ENCODE results near the gene MEGF6. TPM values are rescaled to one million over a fixed set of nuclear protein-coding genes. Genes with fewer than 3 reads are reported as not detected.

Gene MEGF6
- polyA plus RNA-seq, 2 donors, result 11.8 to 23.7 TPM

DNA sequence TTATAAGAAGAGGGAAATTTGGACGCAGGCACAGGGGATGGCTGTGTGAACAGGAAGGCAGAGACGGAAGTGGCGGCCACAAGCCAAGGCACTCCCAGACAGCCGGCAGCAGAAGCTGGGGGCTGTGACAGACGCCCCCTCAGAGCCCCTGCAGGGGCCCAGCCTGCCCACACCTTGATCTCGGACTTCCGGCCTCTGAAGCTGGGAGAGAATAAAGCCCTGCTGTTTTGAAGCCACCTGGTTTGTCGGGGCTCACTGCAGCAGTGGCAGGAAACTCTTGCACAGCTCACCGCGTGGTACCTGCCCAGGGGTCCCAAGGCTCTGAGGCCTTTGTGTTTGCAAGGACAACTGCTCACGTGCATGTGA, 13.7 kb downstream of the MEGF6 start:
- H3K36me3 ChIP-seq (ENCODE audit: control insufficient read depth in 2 of 2, insufficient read depth in 2 of 2, low read length in 1 of 2), result no peaks in the 10 kb centered on the region
- no peak overlapping the region for H3K27ac ChIP-seq (ENCODE audit: low read depth in 2 of 2, low read length in 1 of 2)
- no peaks in the 10 kb centered on the region for H3K27me3 ChIP-seq (ENCODE audit: control insufficient read depth in 1 of 2, insufficient read depth in 2 of 2, low read length in 2 of 2)
- 55% methylated on average over 11 of the region's 11 CpGs for WGBS, 2 donors
- H3K4me1 ChIP-seq (ENCODE audit: control insufficient read depth in 2 of 2, insufficient read depth in 2 of 2, low read length in 1 of 2), result peaks cover 0 to 10% of the 10 kb centered on the region in 2 donors
- no peaks in the 10 kb centered on the region for H3K9me3 ChIP-seq (ENCODE audit: control insufficient read depth in 2 of 2, insufficient read depth in 1 of 2, low read depth in 1 of 2, low read length in 1 of 2)
- no peak overlapping the region for H3K4me3 ChIP-seq (ENCODE audit: low read depth in 1 of 2, low read length in 2 of 2)

DNA sequence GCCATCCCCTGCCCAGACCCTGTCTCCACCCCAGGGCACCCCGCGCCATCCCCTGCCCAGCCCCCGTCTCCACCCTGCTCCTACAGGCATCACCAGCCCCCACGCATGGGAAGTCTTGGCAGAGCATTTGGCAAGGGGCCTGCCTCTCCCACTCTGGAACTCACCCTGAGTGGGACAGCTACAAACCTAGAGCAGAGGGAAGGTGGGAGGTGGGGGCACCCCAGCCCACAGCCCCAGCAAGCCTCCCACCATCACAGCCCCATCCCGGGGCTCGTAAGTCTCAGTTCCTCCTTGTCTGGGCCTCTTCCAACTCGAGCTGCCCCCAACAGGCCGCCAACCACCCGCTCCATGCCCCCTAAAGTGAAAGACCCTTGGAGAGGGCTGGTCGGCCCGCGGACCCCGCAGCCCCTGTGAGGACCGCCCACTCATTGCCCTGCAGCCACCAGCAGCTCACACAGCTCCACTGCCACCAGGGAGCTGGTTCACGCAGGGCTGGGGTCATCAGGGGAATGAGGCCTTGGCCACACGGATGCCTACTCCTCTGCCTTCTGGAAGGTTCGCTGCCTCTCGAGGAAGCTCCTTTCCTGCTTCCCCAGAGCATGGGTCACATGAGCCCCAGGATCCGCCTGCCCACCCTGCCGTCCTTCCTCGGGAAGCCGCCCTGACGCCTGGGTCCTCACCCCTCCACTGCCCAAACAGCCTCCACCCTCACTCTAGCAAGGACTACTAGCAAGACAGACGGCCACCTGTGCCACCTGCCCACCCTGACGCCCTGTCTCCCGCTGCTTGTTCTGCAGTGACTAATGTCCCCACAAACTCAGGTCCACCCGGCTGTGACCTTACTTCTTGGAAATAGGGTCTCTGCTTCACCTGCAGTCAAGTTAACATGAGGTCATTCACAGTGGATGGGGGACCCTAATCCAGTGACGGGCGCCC, 14.4 kb downstream of the MEGF6 start:
- H3K27ac ChIP-seq (ENCODE audit: low read depth in 2 of 2, low read length in 1 of 2), result no peak overlapping the region
- WGBS, 2 donors, result 75 to 83% methylated on average over 29 of the region's 29 CpGs
- H3K4me3 ChIP-seq (ENCODE audit: low read depth in 1 of 2, low read length in 2 of 2), result no peak overlapping the region
- H3K4me1 ChIP-seq (ENCODE audit: control insufficient read depth in 2 of 2, insufficient read depth in 2 of 2, low read length in 1 of 2), result peaks cover 0 to 12% of the 10 kb centered on the region in 2 donors
- no peaks in the 10 kb centered on the region for H3K27me3 ChIP-seq (ENCODE audit: control insufficient read depth in 1 of 2, insufficient read depth in 2 of 2, low read length in 2 of 2)
- no peaks in the 10 kb centered on the region for H3K36me3 ChIP-seq (ENCODE audit: control insufficient read depth in 2 of 2, insufficient read depth in 2 of 2, low read length in 1 of 2)
- no peaks in the 10 kb centered on the region for H3K9me3 ChIP-seq (ENCODE audit: control insufficient read depth in 2 of 2, insufficient read depth in 1 of 2, low read depth in 1 of 2, low read length in 1 of 2)

DNA sequence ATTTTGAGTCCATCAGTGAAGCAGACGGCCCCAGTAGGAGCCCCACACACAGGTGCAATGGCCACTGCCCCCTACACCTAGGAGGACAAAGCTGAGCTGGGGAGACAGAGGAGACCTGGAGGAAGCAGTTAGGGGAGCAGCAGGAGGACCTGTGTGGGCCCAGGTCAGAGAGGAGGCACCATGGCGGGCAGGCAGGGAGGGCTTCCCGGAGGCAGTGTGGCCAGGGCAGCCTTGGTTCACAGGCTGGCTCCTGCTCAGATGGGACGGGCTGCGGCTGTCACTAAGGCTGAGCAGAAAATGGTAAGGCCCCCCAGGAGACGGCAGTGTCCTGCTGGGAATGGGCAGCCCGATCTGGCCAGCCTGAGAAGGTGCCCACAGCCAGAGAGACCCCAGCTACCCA, 15.4 kb downstream of the MEGF6 start:
- 91 to 92% methylated on average over 6 to 7 of the region's 7 CpGs for WGBS, 2 donors
- Histone ChIP-seq H3K27ac (ENCODE audit: low read depth in 2 of 2, low read length in 1 of 2) (no peak overlapping the region), H3K27me3 (ENCODE audit: control insufficient read depth in 1 of 2, insufficient read depth in 2 of 2, low read length in 2 of 2) (no peaks in the 10 kb centered on the region), H3K4me1 (ENCODE audit: control insufficient read depth in 2 of 2, insufficient read depth in 2 of 2, low read length in 1 of 2) (peaks cover 0 to 12% of the 10 kb centered on the region in 2 donors), H3K36me3 (ENCODE audit: control insufficient read depth in 2 of 2, insufficient read depth in 2 of 2, low read length in 1 of 2) (no peaks in the 10 kb centered on the region), H3K9me3 (ENCODE audit: control insufficient read depth in 2 of 2, insufficient read depth in 1 of 2, low read depth in 1 of 2, low read length in 1 of 2) (no peaks in the 10 kb centered on the region), H3K4me3 (ENCODE audit: low read depth in 1 of 2, low read length in 2 of 2) (no peak overlapping the region)

DNA sequence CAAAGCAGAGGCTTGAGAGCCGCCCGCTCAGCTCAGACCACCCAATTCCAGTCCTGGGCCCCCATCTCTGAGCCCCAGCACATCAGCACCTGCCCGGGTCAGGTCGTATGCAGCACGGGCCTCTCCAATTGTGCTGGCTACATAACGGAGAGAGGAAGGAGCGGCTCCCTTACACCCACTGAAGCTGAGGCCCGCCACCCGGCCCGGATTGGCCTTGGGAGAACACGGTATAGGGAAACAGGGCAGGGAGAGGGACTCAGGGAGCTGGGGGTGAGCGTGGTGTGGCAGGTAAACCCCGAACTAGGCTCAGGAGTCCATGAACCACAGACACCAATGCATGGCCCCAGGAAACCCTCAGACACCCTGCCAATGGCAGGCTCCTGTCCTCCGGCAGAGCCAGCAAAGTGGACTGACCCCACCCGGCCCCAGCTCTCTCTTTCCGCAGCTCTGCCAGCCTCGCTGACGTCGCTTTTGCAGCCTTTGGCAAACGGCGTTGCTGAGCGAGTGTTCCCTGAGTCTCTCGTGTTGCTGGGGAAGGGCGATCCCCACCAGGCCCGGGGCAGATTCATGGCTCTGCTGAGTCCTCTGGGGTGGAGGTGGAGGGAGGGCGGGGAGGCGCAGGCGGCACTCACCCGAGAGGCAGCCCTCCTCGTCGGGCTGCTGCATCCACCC, 16.5 kb downstream of the MEGF6 start:
- Histone ChIP-seq H3K4me1 (ENCODE audit: control insufficient read depth in 2 of 2, insufficient read depth in 2 of 2, low read length in 1 of 2) (peaks cover 0 to 12% of the 10 kb centered on the region in 2 donors), H3K27me3 (ENCODE audit: control insufficient read depth in 1 of 2, insufficient read depth in 2 of 2, low read length in 2 of 2) (no peaks in the 10 kb centered on the region), H3K9me3 (ENCODE audit: control insufficient read depth in 2 of 2, insufficient read depth in 1 of 2, low read depth in 1 of 2, low read length in 1 of 2) (no peaks in the 10 kb centered on the region), H3K27ac (ENCODE audit: low read depth in 2 of 2, low read length in 1 of 2) (no peak overlapping the region), H3K36me3 (ENCODE audit: control insufficient read depth in 2 of 2, insufficient read depth in 2 of 2, low read length in 1 of 2) (no peaks in the 10 kb centered on the region), H3K4me3 (ENCODE audit: low read depth in 1 of 2, low read length in 2 of 2) (no peak overlapping the region)
- WGBS, 2 donors, result 80 to 87% methylated on average over 31 of the region's 31 CpGs

DNA sequence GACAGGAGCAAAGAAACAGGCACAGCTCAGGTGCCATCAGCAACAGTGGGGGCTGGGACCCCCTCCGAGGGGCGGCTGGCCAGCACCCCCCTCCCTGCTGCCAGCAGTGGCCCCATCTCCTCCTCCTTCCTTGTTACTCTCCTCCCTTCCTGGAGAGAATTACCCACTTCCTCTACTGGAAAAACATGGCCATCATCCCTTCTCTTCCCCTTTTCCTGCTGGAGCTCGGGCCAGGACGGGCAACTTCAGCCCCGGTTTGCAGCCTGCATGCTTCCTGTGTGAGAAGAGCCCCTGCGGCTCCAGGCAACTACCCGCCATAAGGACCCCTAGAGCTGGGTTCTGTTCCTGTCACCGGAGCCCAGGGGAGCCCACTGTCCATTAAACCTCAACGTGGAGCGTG, 17.6 kb downstream of the MEGF6 start:
- H3K27ac ChIP-seq (ENCODE audit: low read depth in 2 of 2, low read length in 1 of 2), result no peak overlapping the region
- no peaks in the 10 kb centered on the region for H3K36me3 ChIP-seq (ENCODE audit: control insufficient read depth in 2 of 2, insufficient read depth in 2 of 2, low read length in 1 of 2)
- WGBS, 2 donors, result 76 to 79% methylated on average over 9 to 10 of the region's 10 CpGs

DNA sequence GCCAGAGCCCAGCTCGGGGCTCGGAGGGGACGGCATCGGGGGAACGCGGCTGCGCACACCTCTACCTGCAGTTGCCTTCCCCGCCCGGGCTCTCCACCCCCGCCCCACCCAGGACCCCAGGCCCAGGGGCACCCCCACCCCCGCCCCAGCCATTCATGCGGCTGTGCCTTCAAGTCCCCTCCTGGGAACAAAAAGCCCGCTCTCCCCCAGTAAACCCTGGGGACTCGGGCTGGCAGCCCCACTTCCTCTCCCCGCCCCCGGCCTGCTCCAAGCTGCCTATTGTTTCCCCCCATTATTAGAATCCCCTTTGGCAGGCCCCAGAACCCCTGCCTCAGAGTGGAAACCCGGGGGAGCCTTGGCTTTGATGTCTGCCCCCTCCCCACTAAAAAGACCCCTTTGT, 18.0 kb downstream of the MEGF6 start:
- peaks cover 0 to 8% of the 10 kb centered on the region in 2 donors for H3K4me1 ChIP-seq (ENCODE audit: control insufficient read depth in 2 of 2, insufficient read depth in 2 of 2, low read length in 1 of 2)
- no peaks in the 10 kb centered on the region for H3K36me3 ChIP-seq (ENCODE audit: control insufficient read depth in 2 of 2, insufficient read depth in 2 of 2, low read length in 1 of 2)
- no peaks in the 10 kb centered on the region for H3K27me3 ChIP-seq (ENCODE audit: control insufficient read depth in 1 of 2, insufficient read depth in 2 of 2, low read length in 2 of 2)
- H3K27ac ChIP-seq (ENCODE audit: low read depth in 2 of 2, low read length in 1 of 2), result no peak overlapping the region
- no peaks in the 10 kb centered on the region for H3K9me3 ChIP-seq (ENCODE audit: control insufficient read depth in 2 of 2, insufficient read depth in 1 of 2, low read depth in 1 of 2, low read length in 1 of 2)
- no peak overlapping the region for H3K4me3 ChIP-seq (ENCODE audit: low read depth in 1 of 2, low read length in 2 of 2)
- WGBS, 2 donors, result 84 to 85% methylated on average over 15 to 17 of the region's 17 CpGs

More for the DNA sequence above, 17.6 kb downstream of the MEGF6 start:
- Histone ChIP-seq H3K4me3 (ENCODE audit: low read depth in 1 of 2, low read length in 2 of 2) (no peak overlapping the region), H3K4me1 (ENCODE audit: control insufficient read depth in 2 of 2, insufficient read depth in 2 of 2, low read length in 1 of 2) (peaks cover 0 to 12% of the 10 kb centered on the region in 2 donors), H3K9me3 (ENCODE audit: control insufficient read depth in 2 of 2, insufficient read depth in 1 of 2, low read depth in 1 of 2, low read length in 1 of 2) (no peaks in the 10 kb centered on the region), H3K27me3 (ENCODE audit: control insufficient read depth in 1 of 2, insufficient read depth in 2 of 2, low read length in 2 of 2) (no peaks in the 10 kb centered on the region)

DNA sequence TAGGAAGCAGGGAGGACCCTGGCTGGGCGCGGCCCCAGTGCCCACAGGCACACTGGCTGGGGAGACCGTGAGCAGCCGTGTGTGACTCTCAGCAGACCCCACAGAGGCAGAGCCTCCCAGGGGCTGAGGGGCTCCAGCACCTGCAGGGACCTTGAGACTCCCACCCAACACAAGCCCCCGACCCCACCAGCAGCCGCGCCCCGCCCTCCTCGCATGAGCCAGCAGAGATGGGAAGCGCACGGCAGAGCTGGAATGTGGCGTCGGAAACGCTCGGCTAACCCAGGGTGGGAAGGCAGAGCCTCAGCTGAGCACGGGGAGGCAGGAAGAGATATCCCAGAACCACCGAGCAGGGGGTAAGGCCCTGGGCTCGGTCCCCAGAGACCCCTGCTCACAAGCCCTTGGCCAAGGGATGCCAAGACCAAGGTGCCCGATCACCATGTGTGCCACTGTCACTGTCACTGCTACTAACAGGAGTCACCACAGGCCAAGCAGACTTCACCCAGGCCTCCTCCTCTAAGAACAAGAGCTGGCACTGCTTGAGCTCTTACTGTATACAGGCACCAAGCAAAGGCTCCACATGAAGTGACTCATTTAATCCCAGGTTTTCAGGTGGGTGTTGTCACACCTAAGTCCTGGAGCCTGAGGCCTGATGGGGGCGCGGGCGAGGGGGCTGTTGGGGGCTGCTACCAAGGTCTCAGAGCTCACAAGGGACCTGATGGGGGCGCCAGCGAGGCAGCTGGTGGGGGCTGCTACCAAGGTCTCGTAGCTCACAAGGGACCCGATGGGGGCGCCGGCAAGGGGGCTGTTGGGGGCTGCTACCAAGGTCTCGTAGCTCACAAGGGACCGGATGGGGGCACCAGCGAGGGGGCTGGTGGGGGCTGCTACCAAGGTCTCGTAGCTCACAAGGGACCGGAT, 20.1 kb downstream of the MEGF6 start:
- Histone ChIP-seq H3K9me3 (ENCODE audit: control insufficient read depth in 2 of 2, insufficient read depth in 1 of 2, low read depth in 1 of 2, low read length in 1 of 2) (no peaks in the 10 kb centered on the region), H3K4me1 (ENCODE audit: control insufficient read depth in 2 of 2, insufficient read depth in 2 of 2, low read length in 1 of 2) (peaks cover 0 to 1% of the 10 kb centered on the region in 2 donors), H3K27me3 (ENCODE audit: control insufficient read depth in 1 of 2, insufficient read depth in 2 of 2, low read length in 2 of 2) (no peaks in the 10 kb centered on the region), H3K36me3 (ENCODE audit: control insufficient read depth in 2 of 2, insufficient read depth in 2 of 2, low read length in 1 of 2) (no peaks in the 10 kb centered on the region), H3K4me3 (ENCODE audit: low read depth in 1 of 2, low read length in 2 of 2) (no peak overlapping the region), H3K27ac (ENCODE audit: low read depth in 2 of 2, low read length in 1 of 2) (no peak overlapping the region)
- WGBS, 2 donors, result 86 to 91% methylated on average over 31 to 33 of the region's 33 CpGs

DNA sequence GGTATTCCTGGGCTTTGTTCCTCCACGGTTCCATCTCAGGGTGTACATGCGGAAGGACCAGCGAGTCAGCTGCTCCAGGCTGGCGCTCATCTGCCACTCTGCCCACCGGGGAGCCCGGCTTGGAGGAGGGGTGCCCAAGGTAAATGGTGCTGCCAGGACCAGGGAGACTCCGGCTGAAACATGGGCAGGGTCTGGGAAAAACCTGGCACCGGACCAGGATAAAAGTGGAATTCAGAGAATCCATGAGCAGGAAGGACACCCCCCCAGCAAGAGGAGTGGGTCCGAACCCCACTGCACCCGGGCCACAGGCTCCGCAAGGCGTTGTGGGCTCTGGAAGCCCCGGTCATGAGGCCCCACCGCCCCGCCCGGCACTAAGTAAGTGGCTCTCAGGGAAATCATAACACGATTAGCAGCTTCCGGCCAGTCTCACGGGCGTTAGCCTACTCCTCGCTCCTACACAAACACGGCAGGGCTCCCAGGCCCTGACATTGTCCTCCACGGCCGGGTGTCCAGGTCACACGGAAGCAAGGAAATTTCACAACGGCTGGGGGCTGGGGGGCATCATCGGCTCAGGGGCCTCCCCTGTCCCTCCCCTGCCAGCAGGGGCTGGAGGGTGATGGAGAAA, 21.1 kb downstream of the MEGF6 start:
- H3K4me3 ChIP-seq (ENCODE audit: low read depth in 1 of 2, low read length in 2 of 2), result no peak overlapping the region
- H3K36me3 ChIP-seq (ENCODE audit: control insufficient read depth in 2 of 2, insufficient read depth in 2 of 2, low read length in 1 of 2), result no peaks in the 10 kb centered on the region
- peaks cover 0 to 1% of the 10 kb centered on the region in 2 donors for H3K4me1 ChIP-seq (ENCODE audit: control insufficient read depth in 2 of 2, insufficient read depth in 2 of 2, low read length in 1 of 2)
- no peaks in the 10 kb centered on the region for H3K27me3 ChIP-seq (ENCODE audit: control insufficient read depth in 1 of 2, insufficient read depth in 2 of 2, low read length in 2 of 2)
- no peak overlapping the region for H3K27ac ChIP-seq (ENCODE audit: low read depth in 2 of 2, low read length in 1 of 2)
- 64 to 78% methylated on average over 27 of the region's 27 CpGs for WGBS, 2 donors
- H3K9me3 ChIP-seq (ENCODE audit: control insufficient read depth in 2 of 2, insufficient read depth in 1 of 2, low read depth in 1 of 2, low read length in 1 of 2), result no peaks in the 10 kb centered on the region

DNA sequence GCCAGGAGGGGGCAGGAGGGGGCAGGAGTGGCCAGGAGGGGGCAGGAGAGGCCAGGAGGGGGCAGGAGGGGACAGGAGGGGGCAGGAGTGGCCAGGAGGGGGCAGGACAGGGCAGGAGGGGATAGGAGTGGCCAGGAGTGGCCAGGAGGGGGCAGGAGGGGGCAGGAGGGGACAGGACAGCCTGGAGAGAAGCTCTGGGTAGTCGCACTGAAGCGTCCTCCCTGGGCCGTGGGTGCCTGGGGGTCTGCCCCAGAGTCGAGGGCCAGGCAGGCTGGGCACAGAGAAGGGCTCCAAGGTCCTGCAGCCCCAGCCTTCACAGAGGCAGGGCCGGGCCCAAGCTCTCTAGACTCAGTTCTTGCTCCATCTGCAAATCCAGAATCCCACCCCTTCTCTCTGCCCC, 22.9 kb downstream of the MEGF6 start:
- Histone ChIP-seq H3K27ac (ENCODE audit: low read depth in 2 of 2, low read length in 1 of 2) (no peak overlapping the region), H3K4me3 (ENCODE audit: low read depth in 1 of 2, low read length in 2 of 2) (no peak overlapping the region), H3K9me3 (ENCODE audit: control insufficient read depth in 2 of 2, insufficient read depth in 1 of 2, low read depth in 1 of 2, low read length in 1 of 2) (peaks cover 0 to 3% of the 10 kb centered on the region in 2 donors), H3K4me1 (ENCODE audit: control insufficient read depth in 2 of 2, insufficient read depth in 2 of 2, low read length in 1 of 2) (peaks cover 0 to 1% of the 10 kb centered on the region in 2 donors), H3K27me3 (ENCODE audit: control insufficient read depth in 1 of 2, insufficient read depth in 2 of 2, low read length in 2 of 2) (no peaks in the 10 kb centered on the region), H3K36me3 (ENCODE audit: control insufficient read depth in 2 of 2, insufficient read depth in 2 of 2, low read length in 1 of 2) (no peaks in the 10 kb centered on the region)
- 87 to 90% methylated on average over 3 to 5 of the region's 5 CpGs for WGBS, 2 donors

Data from esophagus (tissue), 2 donors.